HG03460 (cell line): ENCODE results near the gene HYAL2.

Experiments used
- ATAC-seq: cut with Tn5 transposase; IDR thresholded peaks from one replicate; pipeline ENCODE4 v1.9.1; 2021; ENCODE audit not compliant: unreplicated experiment

Gene HYAL2

GRCh38 chr3:50322386-50323091 is at the start of gene HYAL2:
Gene HYAL2 (minus strand): TSS chr3:50322745. CDS start chr3:50320489, 2,256 bp downstream.
- no peak for ATAC-seq

- ATAC-seq = no peak
Measured at GRCh38 chr3:50371133-50371685, 48.7 kb upstream of the HYAL2 start.

- no peak for ATAC-seq
Measured at GRCh38 chr3:50370594-50370993, 48.0 kb upstream of the HYAL2 start.

GRCh38 chr3:50369012-50369670 is 46.6 kb upstream of the HYAL2 start:
- ATAC-seq = no peak

GRCh38 chr3:50365842-50366220 is 43.3 kb upstream of the HYAL2 start:
- ATAC-seq = no peak

GRCh38 chr3:50365080-50365841 is 42.7 kb upstream of the HYAL2 start:
- peak; percentile 87 for ATAC-seq

- ATAC-seq = peak; percentile 5
Measured at GRCh38 chr3:50364573-50365079, 42.1 kb upstream of the HYAL2 start.

GRCh38 chr3:50359760-50360110 is 37.2 kb upstream of the HYAL2 start:
- ATAC-seq = peak; percentile 23

GRCh38 chr3:50358911-50359759 is 36.6 kb upstream of the HYAL2 start, which contains the start of gene TMEM115:
Gene TMEM115 (minus strand): TSS chr3:50359521. CDS start chr3:50359063, 458 bp downstream.
- ATAC-seq = peak; percentile 99

GRCh38 chr3:50358355-50358910 is 35.9 kb upstream of the HYAL2 start:
- ATAC-seq = no peak

- no peak for ATAC-seq
Measured at GRCh38 chr3:50357481-50357880, 34.9 kb upstream of the HYAL2 start.

- ATAC-seq = no peak
Measured at GRCh38 chr3:50356553-50356952, 34.0 kb upstream of the HYAL2 start.

- ATAC-seq = no peak
Measured at GRCh38 chr3:50355829-50356552, 33.4 kb upstream of the HYAL2 start.

- ATAC-seq = no peak
Measured at GRCh38 chr3:50354850-50355249, 32.3 kb upstream of the HYAL2 start.

GRCh38 chr3:50354186-50354764 is 31.7 kb upstream of the HYAL2 start:
- ATAC-seq = no peak

- ATAC-seq = no peak
Measured at GRCh38 chr3:50353245-50354004, 30.9 kb upstream of the HYAL2 start.

- ATAC-seq = no peak
Measured at GRCh38 chr3:50352781-50353180, 30.2 kb upstream of the HYAL2 start.

- ATAC-seq = no peak
Measured at GRCh38 chr3:50351323-50351697, 28.8 kb upstream of the HYAL2 start.
